Muscle of leg (tissue), 16 donors: ENCODE results near the gene FAM237A. TPM values are rescaled to one million over a fixed set of nuclear protein-coding genes. Genes with fewer than 3 reads are reported as not detected.

Experiments used
- DNase-seq: peaks from one replicate; pipeline ENCODE4 v3.0.0; 2013
- H3K27ac ChIP-seq: one replicate; pipeline ENCODE4 v1.5.1; 2013; ENCODE audit warnings: mild to moderate bottlenecking, low read length, control low read depth
- H3K27me3 ChIP-seq: one replicate; pipeline ENCODE4 v1.6.1; 2013; ENCODE audit warnings: low read length; ENCODE audit not compliant: control insufficient read depth, insufficient read depth
- H3K36me3 ChIP-seq: one replicate; pipeline ENCODE4 v1.6.1; 2013; ENCODE audit warnings: low read length; ENCODE audit not compliant: control insufficient read depth, insufficient read depth
- H3K4me1 ChIP-seq: one replicate; pipeline ENCODE4 v1.6.1; 2013; ENCODE audit warnings: low read length; ENCODE audit not compliant: control insufficient read depth, insufficient read depth
- H3K4me3 ChIP-seq: one replicate; pipeline ENCODE4 v1.5.1; 2013; ENCODE audit warnings: low read length, control low read depth
- H3K9me3 ChIP-seq: replicated peaks from 2 replicates; pipeline ENCODE4 v1.6.1; 2013; ENCODE audit warnings: low read depth, low read length; ENCODE audit not compliant: control insufficient read depth
- WGBS: methylation state at CpG from one replicate; pipeline ENCODE4 v1.1.5; 2013; ENCODE audit warnings: missing lambda C conversion rate; ENCODE audit not compliant: insufficient coverage; 5-methylcytosine and 5-hydroxymethylcytosine counted together
- long read RNA-seq, 11 donors: transcript quantifications; one replicate each; lab custom pipeline, GENCODE V29; 2026
- polyA plus RNA-seq, 8 donors: library from polyadenylated mRNA; unstranded; fragments of 120-200 nt; gene quantifications; one replicate each; pipeline versions ENCODE4 v1.2.1 to v1.2.3, GENCODE V29; 2013; ENCODE audit warnings: inconsistent platforms in 1 of 8, low replicate concordance in 1 of 8; ENCODE audit not compliant: insufficient read length in 8 of 8, insufficient read depth in 1 of 8
- total RNA-seq: library from RNA; stranded (reverse); fragments of 120-200 nt; gene quantifications from one replicate; pipeline ENCODE4 v1.2.4, GENCODE V29; 2013

The FAM237A gene
- total RNA-seq = not detected
- not detected for polyA plus RNA-seq
- long read RNA-seq, donor 1 = 0 reads
- long read RNA-seq, donor 2 = 0 reads
- long read RNA-seq, donor 3 = 0 reads
- long read RNA-seq, donor 4 = 0 reads
- long read RNA-seq, donor 5 = 0 reads
- long read RNA-seq, donor 6 = 0 reads
- long read RNA-seq, donor 7 = 0 reads
- long read RNA-seq, donor 8 = 0 reads
- long read RNA-seq, donor 9 = 0 reads
- long read RNA-seq, donor 10 = 0 reads
- long read RNA-seq, donor 11 = 0 reads

GRCh38 chr2:206642075-206643025 lies at the start of gene FAM237A:
Gene FAM237A, plus strand, starts transcription at chr2:206642487. Its CDS starts 1,750 bp downstream, at chr2:206644237.
- WGBS = under 1% methylated on average over 54 of the region's 56 CpGs
- H3K36me3 ChIP-seq = no peaks in the 10 kb centered on the region
- no peak within 1 kb of the TSS for H3K4me3 ChIP-seq
- no peaks in the 10 kb centered on the region for H3K9me3 ChIP-seq
- H3K27me3 ChIP-seq = peaks cover 16% of the 10 kb centered on the region
- H3K27ac ChIP-seq = no peak within 1 kb of the TSS
- H3K4me1 ChIP-seq = no peaks in the 10 kb centered on the region
- DNase-seq = peak; percentile 83

GRCh38 chr2:206597717-206598218 lies 44.5 kb upstream of the FAM237A start:
- H3K4me3 ChIP-seq = no peak overlapping the region

DNA sequence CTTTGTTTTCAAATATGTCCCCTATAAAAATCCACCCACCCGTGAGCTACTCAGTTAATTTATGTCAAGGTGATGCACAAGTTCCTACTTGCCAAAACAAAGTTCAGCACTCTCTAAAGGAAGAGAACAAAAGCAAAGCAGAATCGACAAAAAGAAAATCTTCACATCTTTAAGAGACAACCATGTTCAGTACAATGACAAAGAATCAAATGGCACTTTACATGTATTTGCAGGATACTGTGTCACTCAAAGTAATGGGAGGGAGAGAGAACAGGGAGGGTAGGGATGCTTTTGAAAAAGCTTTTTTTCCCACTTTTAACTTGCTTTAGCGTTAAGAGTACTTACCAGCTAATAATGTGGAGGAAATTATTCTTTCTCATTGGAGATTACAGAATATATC lies 39.0 kb upstream of the FAM237A start:
- no CpG with 5 or more reads among the region's 3 CpGs for WGBS
- no peak for DNase-seq
- Histone ChIP-seq H3K36me3 (no peaks in the 10 kb centered on the region), H3K4me3 (no peak overlapping the region), H3K4me1 (no peaks in the 10 kb centered on the region), H3K27me3 (no peaks in the 10 kb centered on the region), H3K9me3 (no peaks in the 10 kb centered on the region), H3K27ac (no peak overlapping the region)

More at GRCh38 chr2:206597717-206598218, 44.5 kb upstream of the FAM237A start:
- Histone ChIP-seq H3K27me3 (no peaks in the 10 kb centered on the region), H3K9me3 (no peaks in the 10 kb centered on the region), H3K36me3 (peaks cover 2% of the 10 kb centered on the region), H3K27ac (no peak overlapping the region), H3K4me1 (no peaks in the 10 kb centered on the region)
- DNase-seq = no peak
- WGBS = no CpG with 5 or more reads among the region's 3 CpGs

- H3K4me1 ChIP-seq = no peaks in the 10 kb centered on the region
- no peaks in the 10 kb centered on the region for H3K27me3 ChIP-seq
- WGBS = no CpG with 5 or more reads among the region's 1 CpG
- no peaks in the 10 kb centered on the region for H3K36me3 ChIP-seq
- no peak overlapping the region for H3K4me3 ChIP-seq
- DNase-seq = no peak
- no peak overlapping the region for H3K27ac ChIP-seq
- H3K9me3 ChIP-seq = no peaks in the 10 kb centered on the region
These were observed 31.8 kb upstream of the FAM237A start for GRCh38 chr2:206610451-206610850.

GRCh38 chr2:206611191-206611590 lies 31.1 kb upstream of the FAM237A start:
- Histone ChIP-seq H3K4me1 (no peaks in the 10 kb centered on the region), H3K27ac (no peak overlapping the region), H3K9me3 (no peaks in the 10 kb centered on the region), H3K4me3 (no peak overlapping the region), H3K36me3 (no peaks in the 10 kb centered on the region), H3K27me3 (no peaks in the 10 kb centered on the region)
- 76% methylated on average over 2 of the region's 6 CpGs for WGBS
- DNase-seq = no peak

GRCh38 chr2:206611736-206612135 lies 30.6 kb upstream of the FAM237A start:
- Histone ChIP-seq H3K4me1 (no peaks in the 10 kb centered on the region), H3K27me3 (no peaks in the 10 kb centered on the region), H3K9me3 (no peaks in the 10 kb centered on the region), H3K4me3 (no peak overlapping the region), H3K36me3 (no peaks in the 10 kb centered on the region), H3K27ac (no peak overlapping the region)
- 83% methylated on average over 2 of the region's 3 CpGs for WGBS
- no peak for DNase-seq

DNA sequence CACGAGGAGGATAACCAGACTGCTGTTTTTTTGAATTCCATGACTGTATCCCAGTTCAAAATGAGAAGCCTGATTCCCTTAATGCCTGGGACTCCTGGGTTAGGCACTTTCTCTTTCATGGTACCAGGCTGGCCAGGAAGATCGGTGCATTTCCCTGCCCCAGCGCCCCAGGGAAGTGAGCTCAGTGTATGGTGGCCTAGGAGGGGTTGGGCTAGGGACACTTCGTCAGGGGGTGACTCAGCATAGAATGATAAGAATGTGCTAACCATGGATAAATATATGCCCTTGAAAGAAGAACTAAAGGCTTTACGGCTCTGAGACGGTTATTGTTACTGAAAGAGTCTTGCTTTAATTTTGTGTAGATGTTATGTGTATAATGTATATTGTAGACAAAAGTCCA lies 27.5 kb upstream of the FAM237A start:
- H3K9me3 ChIP-seq = no peaks in the 10 kb centered on the region
- H3K4me1 ChIP-seq = no peaks in the 10 kb centered on the region
- H3K4me3 ChIP-seq = no peak overlapping the region
- no peaks in the 10 kb centered on the region for H3K36me3 ChIP-seq
- no peaks in the 10 kb centered on the region for H3K27me3 ChIP-seq
- no peak for DNase-seq
- WGBS = 85% methylated on average over 5 of the region's 6 CpGs
- no peak overlapping the region for H3K27ac ChIP-seq

DNA sequence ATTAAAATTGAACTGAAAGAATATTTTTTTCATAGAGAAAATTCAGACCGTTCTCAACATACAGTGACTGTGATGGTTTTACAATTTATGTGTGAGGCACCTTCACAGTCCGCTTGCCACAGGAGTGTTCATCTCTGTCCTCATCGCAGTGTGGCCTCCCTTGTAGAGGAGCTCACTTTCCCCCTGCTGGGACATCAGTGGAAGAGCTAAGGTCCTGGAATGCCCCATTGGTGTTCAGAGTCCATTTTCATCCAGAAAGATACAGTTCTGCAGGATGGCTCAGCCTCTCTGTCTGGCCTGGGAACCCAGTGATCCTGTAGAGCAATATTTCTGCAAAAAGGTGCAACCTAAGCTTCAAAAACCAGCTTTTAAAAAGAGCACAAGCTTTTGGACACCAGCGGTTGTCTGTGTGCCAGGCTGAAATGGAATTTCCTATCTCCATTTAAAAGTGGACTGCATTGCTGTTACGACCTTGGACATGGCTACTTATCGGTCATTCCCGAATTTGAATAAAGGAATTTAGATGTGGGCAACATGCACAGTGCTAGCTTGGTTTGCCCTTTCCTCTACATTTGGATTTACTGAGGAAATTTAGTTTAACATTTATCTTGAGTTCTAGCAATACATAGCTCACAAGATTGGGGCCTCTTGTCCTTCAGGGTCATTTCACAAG lies 26.7 kb upstream of the FAM237A start:
- no peak overlapping the region for H3K4me3 ChIP-seq
- no peaks in the 10 kb centered on the region for H3K27me3 ChIP-seq
- no peaks in the 10 kb centered on the region for H3K4me1 ChIP-seq
- 80% methylated on average over 6 of the region's 7 CpGs for WGBS
- no peaks in the 10 kb centered on the region for H3K36me3 ChIP-seq
- H3K27ac ChIP-seq = no peak overlapping the region
- DNase-seq = no peak
- H3K9me3 ChIP-seq = no peaks in the 10 kb centered on the region

GRCh38 chr2:206616151-206616550 lies 26.1 kb upstream of the FAM237A start:
- no peak for DNase-seq
- WGBS = 91% methylated on average over 1 of the region's 2 CpGs
- H3K27ac ChIP-seq = no peak overlapping the region

DNA sequence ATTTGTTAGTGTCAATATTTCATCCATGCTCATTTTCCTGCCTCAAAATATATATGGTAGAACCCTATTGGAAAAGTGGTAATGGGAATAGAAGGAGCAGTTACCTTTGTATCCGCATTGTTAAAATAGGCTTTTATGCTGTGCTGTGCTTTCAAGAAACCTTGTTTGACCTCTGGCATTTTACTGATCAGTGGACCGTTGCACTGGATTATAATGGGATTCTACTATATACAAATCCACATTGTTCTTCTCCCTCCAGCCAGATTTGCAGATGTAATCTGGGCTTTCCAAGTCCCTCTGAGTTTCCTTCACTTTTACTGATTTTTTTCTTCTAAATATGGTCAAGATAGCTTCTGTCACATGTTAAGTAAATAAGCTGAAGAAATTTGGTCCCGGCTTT lies 23.3 kb upstream of the FAM237A start:
- Histone ChIP-seq H3K27me3 (no peaks in the 10 kb centered on the region), H3K9me3 (no peaks in the 10 kb centered on the region), H3K36me3 (no peaks in the 10 kb centered on the region), H3K4me1 (no peaks in the 10 kb centered on the region), H3K27ac (no peak overlapping the region), H3K4me3 (no peak overlapping the region)
- no CpG with 5 or more reads among the region's 3 CpGs for WGBS
- DNase-seq = no peak

More at GRCh38 chr2:206616151-206616550, 26.1 kb upstream of the FAM237A start:
- Histone ChIP-seq H3K4me3 (no peak overlapping the region), H3K9me3 (no peaks in the 10 kb centered on the region), H3K27me3 (no peaks in the 10 kb centered on the region), H3K4me1 (no peaks in the 10 kb centered on the region), H3K36me3 (no peaks in the 10 kb centered on the region)
